ENCODE results near the gene FATE1. TPM values are rescaled to one million over a fixed set of nuclear protein-coding genes. Genes with fewer than 3 reads are reported as not detected.

FATE1 gene, protein sequence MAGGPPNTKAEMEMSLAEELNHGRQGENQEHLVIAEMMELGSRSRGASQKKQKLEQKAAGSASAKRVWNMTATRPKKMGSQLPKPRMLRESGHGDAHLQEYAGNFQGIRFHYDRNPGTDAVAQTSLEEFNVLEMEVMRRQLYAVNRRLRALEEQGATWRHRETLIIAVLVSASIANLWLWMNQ
- total RNA-seq (ENCODE audit: unreplicated experiment) = not detected
- long read RNA-seq = 0 reads

GRCh38 chrX:151715752-151716151, at the start of gene FATE1:
Gene FATE1, plus strand, starts transcription at chrX:151716035. Its CDS starts 85 bp downstream, at chrX:151716120.
- no peaks in the 10 kb centered on the region for H3K27me3 Mint-ChIP-seq (ENCODE audit: unreplicated experiment)
- H3K4me1 Mint-ChIP-seq (ENCODE audit: unreplicated experiment) = peaks cover 3% of the 10 kb centered on the region
- TF ChIP-seq, protein P1, sequence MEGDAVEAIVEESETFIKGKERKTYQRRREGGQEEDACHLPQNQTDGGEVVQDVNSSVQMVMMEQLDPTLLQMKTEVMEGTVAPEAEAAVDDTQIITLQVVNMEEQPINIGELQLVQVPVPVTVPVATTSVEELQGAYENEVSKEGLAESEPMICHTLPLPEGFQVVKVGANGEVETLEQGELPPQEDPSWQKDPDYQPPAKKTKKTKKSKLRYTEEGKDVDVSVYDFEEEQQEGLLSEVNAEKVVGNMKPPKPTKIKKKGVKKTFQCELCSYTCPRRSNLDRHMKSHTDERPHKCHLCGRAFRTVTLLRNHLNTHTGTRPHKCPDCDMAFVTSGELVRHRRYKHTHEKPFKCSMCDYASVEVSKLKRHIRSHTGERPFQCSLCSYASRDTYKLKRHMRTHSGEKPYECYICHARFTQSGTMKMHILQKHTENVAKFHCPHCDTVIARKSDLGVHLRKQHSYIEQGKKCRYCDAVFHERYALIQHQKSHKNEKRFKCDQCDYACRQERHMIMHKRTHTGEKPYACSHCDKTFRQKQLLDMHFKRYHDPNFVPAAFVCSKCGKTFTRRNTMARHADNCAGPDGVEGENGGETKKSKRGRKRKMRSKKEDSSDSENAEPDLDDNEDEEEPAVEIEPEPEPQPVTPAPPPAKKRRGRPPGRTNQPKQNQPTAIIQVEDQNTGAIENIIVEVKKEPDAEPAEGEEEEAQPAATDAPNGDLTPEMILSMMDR (IDR thresholded peaks at IDR 0.05; ENCODE audit: unreplicated experiment) = no peak
- no peaks in the 10 kb centered on the region for H3K36me3 Mint-ChIP-seq (ENCODE audit: low read depth, unreplicated experiment)
- DNase-seq (ENCODE audit: low spot score) = no peak
- H3K9me3 Mint-ChIP-seq (ENCODE audit: unreplicated experiment) = no peaks in the 10 kb centered on the region
- H3K27ac Mint-ChIP-seq (ENCODE audit: unreplicated experiment) = no peak within 1 kb of the TSS
- no peak within 1 kb of the TSS for H3K4me3 Mint-ChIP-seq (ENCODE audit: unreplicated experiment)

DNA sequence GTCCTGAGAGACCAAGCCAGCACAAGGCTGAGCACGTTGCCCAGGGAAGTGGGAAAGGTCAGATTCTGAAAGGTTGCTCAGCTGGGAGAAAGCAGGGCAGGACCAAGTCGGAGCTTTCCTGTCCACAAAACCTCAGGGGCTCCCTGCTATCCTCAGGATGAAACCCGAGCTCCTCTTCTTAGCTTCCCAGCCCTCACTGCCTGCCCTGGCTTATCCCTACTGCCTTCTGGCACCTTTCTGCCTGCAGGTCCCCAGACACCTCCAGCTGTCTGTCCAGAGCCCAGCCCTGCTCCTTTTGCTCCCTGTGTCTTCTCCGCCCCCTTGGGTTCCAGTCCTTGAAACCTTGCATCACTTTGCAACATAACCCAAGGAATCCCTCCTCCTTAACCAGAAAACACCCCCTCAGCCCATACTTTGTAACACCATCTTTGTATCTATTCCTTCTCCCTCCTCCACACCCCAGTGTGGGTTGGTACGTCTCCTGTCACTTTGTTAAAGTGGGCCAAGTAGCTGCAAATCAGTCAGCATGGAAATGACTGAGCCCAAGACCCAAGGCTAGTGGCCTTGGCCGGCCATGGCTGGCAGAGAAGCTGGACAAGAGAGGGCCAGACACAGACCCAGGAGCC, 40.6 kb upstream of the FATE1 start:
- Mint-ChIP-seq H3K4me3 (ENCODE audit: unreplicated experiment) (no peak overlapping the region), H3K27me3 (ENCODE audit: unreplicated experiment) (no peaks in the 10 kb centered on the region), H3K9me3 (ENCODE audit: unreplicated experiment) (no peaks in the 10 kb centered on the region), H3K27ac (ENCODE audit: unreplicated experiment) (no peak overlapping the region), H3K36me3 (ENCODE audit: low read depth, unreplicated experiment) (no peaks in the 10 kb centered on the region), H3K4me1 (ENCODE audit: unreplicated experiment) (no peaks in the 10 kb centered on the region)
- TF ChIP-seq, protein P1 (IDR thresholded peaks at IDR 0.05; ENCODE audit: unreplicated experiment) = no peak
- DNase-seq (ENCODE audit: low spot score) = no peak

- no peak overlapping the region for H3K27ac Mint-ChIP-seq (ENCODE audit: unreplicated experiment)
Measured at GRCh38 chrX:151676196-151676595, 39.6 kb upstream of the FATE1 start.

GRCh38 chrX:151679798-151680402, 35.9 kb upstream of the FATE1 start:
- no peak overlapping the region for H3K4me3 Mint-ChIP-seq (ENCODE audit: unreplicated experiment)
- TF ChIP-seq, protein P1 (IDR thresholded peaks at IDR 0.05; ENCODE audit: unreplicated experiment) = no peak
- no peaks in the 10 kb centered on the region for H3K36me3 Mint-ChIP-seq (ENCODE audit: low read depth, unreplicated experiment)
- no peak overlapping the region for H3K27ac Mint-ChIP-seq (ENCODE audit: unreplicated experiment)
- no peaks in the 10 kb centered on the region for H3K27me3 Mint-ChIP-seq (ENCODE audit: unreplicated experiment)
- no peaks in the 10 kb centered on the region for H3K4me1 Mint-ChIP-seq (ENCODE audit: unreplicated experiment)
- DNase-seq (ENCODE audit: low spot score) = no peak
- no peaks in the 10 kb centered on the region for H3K9me3 Mint-ChIP-seq (ENCODE audit: unreplicated experiment)

More at GRCh38 chrX:151676196-151676595, 39.6 kb upstream of the FATE1 start:
- no peaks in the 10 kb centered on the region for H3K36me3 Mint-ChIP-seq (ENCODE audit: low read depth, unreplicated experiment)
- no peaks in the 10 kb centered on the region for H3K27me3 Mint-ChIP-seq (ENCODE audit: unreplicated experiment)
- no peak overlapping the region for H3K4me3 Mint-ChIP-seq (ENCODE audit: unreplicated experiment)
- no peaks in the 10 kb centered on the region for H3K4me1 Mint-ChIP-seq (ENCODE audit: unreplicated experiment)
- no peak for DNase-seq (ENCODE audit: low spot score)
- H3K9me3 Mint-ChIP-seq (ENCODE audit: unreplicated experiment) = no peaks in the 10 kb centered on the region
- TF ChIP-seq, protein P1 (IDR thresholded peaks at IDR 0.05; ENCODE audit: unreplicated experiment) = no peak

- no peaks in the 10 kb centered on the region for H3K36me3 Mint-ChIP-seq (ENCODE audit: low read depth, unreplicated experiment)
- H3K4me3 Mint-ChIP-seq (ENCODE audit: unreplicated experiment) = no peak overlapping the region
- H3K4me1 Mint-ChIP-seq (ENCODE audit: unreplicated experiment) = no peaks in the 10 kb centered on the region
- peak; percentile 67 for DNase-seq (ENCODE audit: low spot score)
- H3K9me3 Mint-ChIP-seq (ENCODE audit: unreplicated experiment) = no peaks in the 10 kb centered on the region
- H3K27me3 Mint-ChIP-seq (ENCODE audit: unreplicated experiment) = no peaks in the 10 kb centered on the region
- TF ChIP-seq, protein P1 (IDR thresholded peaks at IDR 0.05; ENCODE audit: unreplicated experiment) = peak; percentile 82
- no peak overlapping the region for H3K27ac Mint-ChIP-seq (ENCODE audit: unreplicated experiment)
Measured at GRCh38 chrX:151680805-151681204, 35.0 kb upstream of the FATE1 start.

All from endothelial cell (in vitro differentiated cells).